Cerebellar nuclear complex (tissue), 1 donor: Measurements from ENCODE around the gene SNX14.
"Not testable (repeated sequence)": the region's sequence is repeated elsewhere in the genome, so short reads cannot be mapped to it uniquely, and the experiment has no call there.

Experiments used
- DNase-seq, 2 experiments: peaks; one replicate each; lab custom pipeline; 2025; lab: John Stamatoyannopoulos, UW

The SNX14 gene

DNA sequence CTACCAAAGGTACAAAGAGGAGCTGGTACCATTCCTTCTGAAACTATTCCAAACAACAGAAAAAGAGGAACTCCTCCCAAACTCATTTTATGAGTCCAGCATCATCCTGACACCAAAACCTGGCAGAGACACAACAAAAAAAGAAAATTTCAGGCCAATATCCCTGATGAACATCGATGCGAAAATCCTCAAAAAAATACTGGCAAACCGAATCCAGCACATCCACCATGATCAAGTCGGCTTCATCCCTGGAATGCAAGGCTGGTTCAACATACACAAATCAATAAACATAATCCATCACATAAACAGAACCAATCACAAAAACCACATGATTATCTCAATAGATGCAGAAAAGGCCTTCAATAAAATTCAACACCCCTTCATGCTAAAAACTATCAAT lies 10.8 kb downstream of the SNX14 start:
- DNase-seq = not testable (repeated sequence)

DNA sequence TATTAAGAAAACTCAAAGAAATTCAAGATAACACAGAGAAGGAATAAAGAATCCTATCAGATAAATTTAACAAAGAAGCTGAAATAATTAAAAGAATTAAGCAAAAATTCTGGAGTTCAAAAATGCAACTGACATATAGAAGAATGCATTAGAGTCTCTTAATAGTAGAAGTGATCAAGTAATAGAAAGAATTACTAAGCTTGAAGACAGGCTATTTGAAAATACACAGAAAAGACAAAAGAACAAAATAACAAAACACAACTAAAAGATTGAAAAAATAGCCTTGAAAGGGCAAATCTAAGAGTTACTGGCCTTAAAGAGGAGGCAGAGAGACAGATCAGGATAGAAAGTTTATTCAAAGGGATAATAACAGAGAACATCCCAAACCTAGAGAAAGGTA lies 12.1 kb downstream of the SNX14 start:
- no peak for DNase-seq

DNA sequence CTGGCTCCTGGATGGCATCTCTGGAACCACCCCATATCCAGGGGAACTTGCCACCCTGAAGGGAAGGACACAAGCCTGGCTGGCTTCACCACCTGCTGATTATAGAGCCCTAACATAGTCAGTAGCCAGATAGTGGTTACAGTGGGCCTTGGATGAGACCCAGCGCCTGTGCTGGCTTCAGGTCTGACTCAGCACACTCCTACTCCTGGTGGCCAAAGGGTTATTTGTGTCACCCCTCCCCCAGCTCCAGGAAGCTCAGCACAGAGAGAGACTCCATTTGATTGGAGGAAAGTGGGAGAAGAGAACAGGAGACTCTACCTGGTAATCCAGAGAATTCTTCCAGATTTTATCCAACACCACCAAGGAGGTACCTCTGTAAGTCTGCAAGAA lies 12.8 kb downstream of the SNX14 start:
- no peak for DNase-seq

DNA sequence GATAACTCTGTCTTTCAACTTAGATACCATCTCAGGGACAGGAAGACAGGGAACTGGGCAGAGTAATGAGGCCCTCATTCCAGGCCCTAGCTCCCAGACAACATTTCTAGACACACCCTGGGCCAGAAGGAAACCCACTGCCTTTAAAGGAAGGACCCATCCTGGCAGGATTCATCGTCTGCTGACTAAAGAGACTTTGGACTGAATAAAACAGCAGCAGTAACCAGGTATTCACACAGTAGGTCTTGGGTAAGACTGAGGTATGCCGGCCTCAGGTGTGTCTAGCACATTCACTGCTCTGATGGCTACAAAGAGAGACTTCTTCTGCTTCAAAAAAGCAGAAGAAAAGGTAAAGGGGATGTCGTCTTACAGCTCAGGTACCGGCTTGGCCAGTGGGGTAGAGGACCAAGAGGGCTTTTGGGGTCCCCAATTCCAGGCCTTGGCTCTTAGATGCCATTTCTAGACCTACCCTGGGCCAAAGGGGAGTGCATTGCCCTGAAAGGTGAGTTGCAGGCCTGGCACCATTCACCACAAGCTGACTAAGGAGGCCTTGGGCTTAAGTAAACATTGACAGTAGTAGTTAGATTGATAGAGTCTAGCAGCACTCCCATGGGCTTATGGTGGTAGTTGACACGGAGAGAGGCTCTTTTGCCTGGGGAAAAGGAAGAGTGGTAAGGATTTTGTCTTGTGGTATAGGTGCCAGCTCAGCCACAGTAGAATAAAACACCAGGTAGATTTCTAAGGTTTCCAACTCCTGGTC lies 13.4 kb downstream of the SNX14 start:
- no peak for DNase-seq

DNA sequence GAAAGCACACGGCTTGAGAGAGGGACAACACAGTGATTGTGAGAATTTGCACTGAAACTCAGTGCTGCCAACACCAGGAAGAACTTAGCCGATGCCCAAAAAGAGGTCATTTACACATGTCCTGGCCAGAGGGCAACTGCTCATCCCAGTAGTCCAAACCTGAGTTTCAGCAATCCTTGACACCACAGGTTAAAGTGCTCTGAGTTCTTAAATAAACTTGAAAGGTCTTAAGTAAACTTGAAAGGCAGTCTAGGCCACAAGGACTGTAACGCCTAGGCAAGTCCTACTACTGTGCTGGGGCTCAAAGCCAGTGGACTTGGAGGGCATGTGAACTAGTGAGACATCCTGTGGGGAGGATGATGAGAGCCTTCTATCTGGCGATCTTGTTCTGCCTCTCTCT lies 14.1 kb downstream of the SNX14 start:
- no peak for DNase-seq

DNA sequence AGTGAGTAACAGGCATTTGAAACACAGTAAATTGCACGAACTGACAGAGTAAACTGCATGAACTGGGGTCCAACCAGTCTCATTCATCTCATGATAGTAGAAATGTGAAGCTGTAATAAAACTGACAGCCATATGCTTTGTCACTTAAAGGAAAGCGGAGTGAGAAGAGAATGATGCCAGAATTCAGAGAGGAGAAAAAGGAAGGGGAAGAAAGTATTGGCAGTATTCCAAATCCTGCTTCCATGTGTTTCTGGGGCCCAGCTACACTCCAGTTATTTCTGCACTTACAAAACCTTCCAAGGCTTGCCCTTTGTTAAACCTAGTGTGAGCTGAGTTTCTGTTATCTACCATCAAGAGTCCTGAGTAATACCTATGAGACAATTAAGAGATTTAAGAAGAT lies 17.2 kb downstream of the SNX14 start:
- DNase-seq = no peak

DNA sequence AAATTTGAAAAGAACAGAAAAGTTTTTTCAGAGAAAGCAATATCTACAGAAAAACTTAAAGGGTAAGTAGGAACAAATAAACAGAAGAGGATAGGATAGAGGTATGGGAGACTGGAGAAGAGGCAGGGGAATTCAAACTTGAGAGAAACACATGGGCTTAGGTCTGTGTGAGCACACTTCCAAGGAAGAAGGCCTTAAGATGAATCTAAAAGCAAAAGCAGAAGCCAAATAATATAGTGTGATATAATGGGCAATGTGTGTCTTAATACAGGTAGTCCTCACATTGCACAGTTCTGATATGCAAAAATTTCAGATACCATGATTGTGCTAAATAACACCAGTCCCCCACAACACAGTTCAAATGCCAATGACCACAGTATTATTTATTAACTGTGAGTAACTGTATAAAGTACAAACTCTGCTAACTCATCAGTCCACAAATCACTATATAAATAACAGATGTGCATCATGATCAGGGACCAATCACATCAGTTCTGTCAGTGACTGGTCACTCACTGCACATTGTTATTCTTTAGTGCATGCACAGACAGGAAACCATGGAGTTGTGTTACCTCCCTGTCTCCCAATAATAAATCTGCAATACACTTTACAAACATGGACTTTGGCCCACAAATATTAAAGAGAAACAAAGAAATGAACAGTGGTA lies 18.6 kb downstream of the SNX14 start:
- DNase-seq = no peak

DNA sequence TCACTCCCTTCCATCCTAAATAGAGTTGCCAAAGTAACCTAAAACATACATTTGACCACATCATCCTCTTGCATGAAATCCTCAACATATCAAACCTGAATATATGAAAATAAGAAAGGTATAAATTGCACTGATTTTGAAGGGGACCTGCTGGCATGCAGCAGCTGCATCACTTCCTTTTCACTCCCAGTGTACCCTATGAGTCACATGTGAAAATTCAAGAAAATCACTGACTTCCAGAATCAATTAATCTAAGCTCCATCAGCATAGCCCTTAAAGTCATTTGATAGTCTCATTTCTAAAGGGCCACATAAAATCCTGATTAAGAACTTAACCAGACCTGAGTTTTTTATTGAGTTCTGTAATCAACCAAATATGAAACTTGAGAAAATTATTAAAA lies 24.3 kb downstream of the SNX14 start:
- DNase-seq = no peak

DNA sequence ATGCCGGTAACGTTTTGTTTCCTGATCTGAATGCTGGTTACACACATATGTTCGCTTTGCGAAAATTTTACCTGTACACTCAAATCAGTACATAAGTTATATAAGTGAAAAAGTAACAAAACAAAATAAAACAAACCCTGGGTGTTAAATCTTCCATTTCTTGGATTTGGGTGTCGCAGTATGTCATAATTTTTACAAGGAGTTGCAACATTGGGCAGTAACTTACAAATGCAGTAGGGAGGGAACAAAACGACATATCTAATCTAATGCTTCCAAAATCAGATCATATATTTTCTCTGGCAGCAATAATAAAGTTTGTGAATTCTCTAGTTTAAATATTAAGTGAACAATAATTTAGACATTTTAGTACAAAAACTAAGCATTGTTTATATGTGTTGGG lies 25.2 kb downstream of the SNX14 start:
- DNase-seq = no peak

DNA sequence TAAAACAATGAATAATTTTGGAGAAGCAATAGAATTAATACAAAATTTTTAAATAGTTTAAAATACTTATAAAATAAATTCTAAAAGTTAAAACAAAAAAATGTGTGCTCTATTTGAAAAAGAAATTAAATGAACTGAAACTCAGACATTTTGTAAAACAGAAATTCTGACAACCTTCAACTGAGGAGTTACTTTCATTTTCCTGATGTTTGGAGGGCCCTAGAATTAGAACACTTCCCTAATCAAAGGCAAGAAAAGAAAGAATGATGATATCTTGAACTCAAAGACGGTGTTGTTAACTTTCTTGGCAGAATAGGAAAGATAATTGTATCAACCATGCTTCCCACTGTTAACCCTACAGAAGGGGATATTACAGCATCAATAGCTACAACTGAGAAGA lies 27.9 kb downstream of the SNX14 start:
- no peak for DNase-seq

DNA sequence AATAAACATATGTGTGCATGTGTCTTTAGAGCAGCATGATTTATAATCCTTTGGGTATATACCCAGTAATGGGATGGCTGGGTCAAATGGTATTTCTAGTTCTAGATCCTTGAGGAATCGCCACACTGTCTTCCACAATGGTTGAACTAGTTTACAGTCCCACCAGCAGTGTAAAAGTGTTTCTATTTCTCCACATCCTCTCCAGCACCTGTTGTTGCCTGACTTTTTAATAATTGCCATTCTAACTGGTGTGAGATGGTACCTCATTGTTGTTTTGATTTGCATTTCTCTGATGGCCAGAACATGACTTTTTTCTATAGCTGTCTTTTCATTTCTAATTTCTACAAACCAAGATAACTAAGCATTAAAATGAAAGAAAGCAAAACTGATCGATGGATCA lies 29.4 kb downstream of the SNX14 start:
- DNase-seq = not testable (repeated sequence)

DNA sequence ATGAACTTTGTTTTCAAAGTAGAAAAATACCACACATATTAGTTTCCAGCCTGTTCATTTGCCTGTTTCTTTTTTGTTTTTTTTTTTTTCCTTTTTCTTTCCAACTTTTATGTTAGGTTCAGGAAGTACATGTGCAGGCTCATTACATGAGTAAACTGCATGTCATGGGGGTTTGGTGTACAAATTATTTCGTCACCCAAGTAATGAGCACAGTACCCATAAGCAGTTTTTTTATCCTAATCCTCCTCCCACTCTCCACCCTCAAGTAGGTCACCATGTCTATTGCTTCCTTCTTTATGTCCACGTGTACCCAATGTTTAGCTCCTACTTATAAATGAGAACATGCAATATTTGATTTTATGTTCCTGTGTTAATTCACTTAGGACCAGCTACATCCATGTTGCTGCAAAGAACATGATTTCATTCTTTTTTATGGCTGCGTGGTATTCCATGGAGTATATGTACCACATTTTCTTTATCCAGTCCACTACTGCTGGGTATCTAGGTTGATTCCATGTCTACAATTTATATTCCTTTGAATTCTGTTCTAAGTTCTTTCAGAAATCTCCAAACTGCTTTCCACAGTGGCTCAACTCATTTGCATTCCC lies 31.8 kb downstream of the SNX14 start:
- no peak for DNase-seq

DNA sequence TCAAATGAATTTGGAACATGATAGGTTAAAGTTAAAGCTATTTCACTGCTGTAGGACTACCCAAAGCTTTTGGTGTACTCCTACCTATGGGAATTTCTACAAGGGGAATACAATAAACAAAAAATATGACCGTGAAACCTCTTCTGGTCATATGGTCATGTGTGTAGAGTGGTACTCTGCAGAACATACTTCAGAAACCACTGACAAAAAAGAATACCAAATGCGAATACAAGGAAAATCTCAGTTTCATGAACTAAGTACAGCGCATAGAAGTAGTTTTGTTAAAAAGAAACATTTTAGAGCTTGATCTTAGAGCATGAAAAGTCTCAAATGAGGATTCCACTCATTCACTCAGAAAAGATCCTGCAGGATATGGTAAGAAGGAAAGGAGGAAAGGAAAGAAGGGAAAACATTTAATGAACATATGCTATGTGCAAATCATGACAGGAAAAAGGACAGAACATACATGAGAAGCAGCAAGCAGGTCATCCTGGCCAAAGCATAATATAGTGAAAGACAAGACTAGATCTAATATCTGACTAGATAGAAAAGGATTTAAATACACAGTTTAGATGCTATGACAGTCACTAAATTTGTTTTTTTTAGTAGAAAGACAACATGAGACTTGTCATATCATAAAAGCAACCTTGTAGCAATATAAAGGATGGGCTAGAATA lies 36.5 kb downstream of the SNX14 start:
- no peak for DNase-seq

DNA sequence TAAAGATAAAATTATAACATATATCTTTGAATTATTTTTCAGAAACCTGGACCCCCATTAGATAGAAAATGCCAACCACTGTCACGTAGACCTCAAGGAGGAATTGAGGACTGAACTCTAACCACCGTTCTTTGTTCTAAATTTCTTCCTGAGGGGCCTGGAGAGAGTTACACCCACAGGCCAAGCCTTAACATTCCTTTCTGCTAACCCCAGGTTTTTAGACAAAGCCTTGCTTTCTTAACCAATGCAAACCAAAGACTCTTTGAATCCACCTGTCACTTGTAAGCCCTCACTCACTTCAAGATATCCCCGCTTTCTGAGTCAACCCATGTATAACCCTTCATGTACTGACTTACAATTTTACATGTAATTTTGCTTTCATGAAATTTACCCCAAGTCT lies 41.0 kb downstream of the SNX14 start:
- DNase-seq = no peak

DNA sequence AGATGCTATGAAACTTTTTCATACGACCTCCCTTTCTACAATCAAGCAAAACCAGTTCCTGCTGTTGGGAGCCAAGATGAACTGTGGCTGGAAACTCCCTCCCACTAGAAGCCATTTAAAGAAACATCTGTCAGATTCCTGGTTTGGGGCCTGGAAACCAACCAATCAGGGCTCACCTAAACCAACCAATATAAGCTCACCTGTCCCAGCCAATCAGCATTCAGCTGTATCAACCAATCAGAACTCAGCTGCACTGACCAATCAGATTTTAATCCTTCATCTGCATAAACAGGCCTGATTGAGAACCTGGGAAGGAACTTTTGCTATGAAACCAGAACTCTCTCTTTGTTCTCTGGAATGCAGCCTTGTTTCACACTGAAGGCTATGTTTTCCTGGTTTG lies 42.4 kb downstream of the SNX14 start:
- no peak for DNase-seq

DNA sequence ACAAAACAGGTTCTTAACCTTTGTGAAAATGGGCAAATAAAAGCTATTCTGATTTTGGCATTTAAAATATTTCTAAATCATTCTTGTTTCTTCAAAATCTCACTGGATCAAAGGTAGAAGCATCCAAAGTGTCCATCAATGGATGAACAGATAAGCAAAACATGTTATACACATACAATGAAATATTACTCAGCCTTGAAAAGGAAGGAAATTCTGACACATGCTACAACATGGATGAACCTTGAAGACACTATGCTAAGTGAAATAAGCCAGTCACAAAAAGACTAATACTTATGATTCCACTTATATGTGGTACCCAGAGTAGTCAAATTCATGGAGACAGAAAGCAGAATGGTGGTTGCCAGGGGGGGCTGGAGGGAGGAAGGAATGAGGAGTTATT lies 45.9 kb downstream of the SNX14 start:
- no peak for DNase-seq

DNA sequence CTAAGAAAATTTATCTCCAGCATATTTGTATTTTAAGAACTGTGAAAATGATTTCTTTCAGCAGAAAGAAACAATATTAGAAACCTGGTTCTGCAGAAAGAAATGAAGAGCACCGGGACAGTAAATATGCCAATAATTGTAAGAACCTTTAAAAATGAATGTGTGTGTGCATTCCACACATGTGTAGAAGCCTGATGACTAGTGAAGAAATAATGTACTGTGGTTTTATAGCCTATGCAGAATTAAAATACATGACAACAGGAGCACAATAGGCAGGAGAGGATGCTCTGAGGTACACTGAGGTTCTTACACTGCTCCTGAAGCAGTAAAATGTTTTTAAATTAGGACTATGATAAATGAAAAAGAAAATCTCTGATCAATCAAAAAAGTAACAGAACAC lies 48.9 kb downstream of the SNX14 start:
- no peak for DNase-seq

DNA sequence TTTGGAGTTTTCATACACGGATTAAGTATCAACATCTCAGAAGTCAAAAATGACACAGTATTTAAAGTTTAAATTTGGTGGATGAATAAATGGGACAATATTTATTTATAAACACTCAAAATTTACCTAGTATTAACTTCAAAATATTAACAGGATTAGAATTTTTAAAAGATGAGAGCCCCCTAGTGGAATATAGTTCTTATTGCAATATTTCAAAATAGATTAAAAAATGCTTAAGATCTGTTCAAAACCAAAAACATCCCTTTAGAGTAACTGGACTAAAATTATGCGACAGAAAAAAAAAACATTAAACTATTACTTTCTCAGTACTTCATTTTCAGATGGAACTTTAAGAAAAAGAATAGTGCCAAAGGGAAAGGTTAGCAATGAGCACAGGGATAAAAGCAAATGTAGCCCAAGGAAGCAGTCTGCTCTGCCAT lies 56.6 kb downstream of the SNX14 start:
- no peak for DNase-seq

DNA sequence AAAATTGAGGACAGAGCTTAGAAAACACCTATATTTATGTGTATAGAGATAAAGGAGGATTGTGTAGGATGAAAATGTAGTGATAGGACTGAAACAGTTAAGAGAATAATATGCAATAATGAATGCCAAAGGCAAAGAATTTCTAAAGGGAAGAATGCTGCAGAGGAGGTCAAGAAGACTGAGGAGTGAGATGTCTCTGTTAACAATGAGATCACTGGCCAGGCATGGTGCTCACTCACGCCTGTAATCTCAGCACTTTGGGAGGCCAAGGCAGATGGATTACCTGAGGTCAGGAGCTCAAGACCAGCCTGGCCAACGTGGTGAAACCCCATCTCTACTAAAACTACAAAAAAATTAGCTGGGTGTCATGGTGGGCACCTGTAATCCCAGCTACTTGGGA lies 69.4 kb downstream of the SNX14 start:
- DNase-seq = not testable (repeated sequence)

DNA sequence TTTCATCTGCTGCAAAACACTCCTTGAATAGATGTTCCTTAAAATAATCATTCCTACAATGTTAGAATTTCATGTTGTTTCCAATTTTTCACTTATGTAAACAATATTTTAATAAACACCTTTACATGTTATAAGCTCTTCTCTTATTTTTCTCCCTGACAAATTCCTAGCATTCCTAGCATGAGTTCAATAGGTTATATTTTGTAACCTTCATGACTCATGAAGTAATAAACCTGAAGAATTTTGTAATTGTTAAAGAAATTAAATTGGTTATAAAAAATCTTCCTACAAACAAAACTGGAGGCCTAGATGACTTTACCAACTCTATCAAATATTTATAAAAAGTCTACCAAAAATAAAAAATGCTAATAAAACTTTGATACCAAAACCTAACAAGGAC lies 77.5 kb downstream of the SNX14 start:
- DNase-seq = no peak

DNA sequence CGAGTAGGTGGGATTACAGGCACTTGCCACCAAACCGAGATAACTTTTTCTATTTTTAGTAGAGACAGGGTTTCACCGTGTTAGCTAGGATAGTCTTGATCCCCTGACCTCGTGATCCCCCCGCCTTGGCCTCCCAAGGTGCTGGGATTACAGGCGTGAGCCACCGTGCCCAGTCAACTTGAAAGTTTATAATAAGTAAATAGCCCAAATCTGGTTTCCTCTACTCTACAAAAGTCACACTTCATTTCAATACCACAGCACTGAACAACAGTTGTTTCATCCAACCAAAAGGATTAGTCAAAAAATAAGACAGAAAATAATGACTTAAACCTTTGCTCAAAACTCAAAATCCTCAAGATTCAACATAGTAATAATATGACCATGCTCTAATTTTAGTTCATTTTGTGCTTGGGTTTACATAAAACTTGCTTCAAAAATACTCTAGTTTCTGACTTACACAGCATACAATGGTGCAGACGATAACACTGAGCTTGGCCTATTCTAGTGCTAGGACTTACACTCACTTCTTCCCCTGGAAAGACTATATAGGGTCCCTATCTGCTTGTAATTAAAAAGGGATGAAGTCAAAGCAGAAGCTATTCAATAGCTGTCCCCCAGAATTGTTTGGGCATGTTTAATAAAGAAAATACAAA lies 87.1 kb downstream of the SNX14 start:
- DNase-seq = no peak

DNA sequence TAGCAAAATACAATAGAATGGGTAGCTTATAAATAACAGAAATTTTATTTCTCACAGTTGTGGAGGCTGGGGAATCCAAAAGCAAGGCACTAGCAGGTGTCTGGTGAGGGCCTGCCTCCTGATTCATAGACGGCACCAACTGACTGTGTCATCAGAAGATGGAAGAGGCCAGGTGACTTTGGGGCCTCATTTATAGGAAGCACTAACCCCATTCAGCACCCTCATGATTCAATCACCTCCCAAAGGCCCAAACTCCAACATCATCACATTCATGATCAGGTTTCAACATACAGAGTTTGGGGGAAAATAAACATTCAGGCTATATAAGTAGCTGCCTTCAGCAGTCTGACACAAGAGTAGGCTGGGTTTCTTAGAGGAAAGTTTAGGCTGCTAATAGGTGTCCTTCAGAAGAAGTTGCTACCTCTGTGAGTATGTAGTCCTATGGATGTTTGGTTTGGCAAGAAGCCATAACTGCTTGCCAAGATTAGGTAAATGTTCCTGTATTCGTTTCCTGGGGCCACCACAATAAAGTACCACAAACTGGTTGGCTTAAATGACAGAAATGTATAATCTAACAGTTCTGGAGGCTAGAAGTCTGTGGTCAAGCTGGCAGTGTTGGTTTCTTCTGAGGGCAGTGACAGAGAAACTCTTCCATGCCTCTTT lies 94.9 kb downstream of the SNX14 start:
- DNase-seq = no peak
